Parathyroid adenoma (tissue), 2 donors: ENCODE measurements around the gene KRT40.

Experiments
- H2AFZ ChIP-seq: fragments of 300-600 bp; sonication (generic); one replicate; pipeline ENCODE4 v1.7.0; 2017; ENCODE audit warnings: antibody characterized with exemption, mild to moderate bottlenecking
- H3K27ac ChIP-seq: fragments of 300-600 bp; sonication (generic); one replicate; pipeline ENCODE4 v1.7.0; 2017
- H3K27me3 ChIP-seq: fragments of 300-600 bp; sonication (generic); one replicate; pipeline ENCODE4 v1.7.0; 2017; ENCODE audit warnings: low read length; ENCODE audit not compliant: control insufficient read depth, insufficient read depth
- H3K36me3 ChIP-seq: fragments of 300-600 bp; sonication (generic); one replicate; pipeline ENCODE4 v1.7.0; 2017; ENCODE audit warnings: low read length; ENCODE audit not compliant: control insufficient read depth, insufficient read depth
- H3K4me1 ChIP-seq: fragments of 300-600 bp; sonication (generic); one replicate; pipeline ENCODE4 v1.7.0; 2017; ENCODE audit warnings: control low read depth
- H3K4me2 ChIP-seq: fragments of 300-600 bp; sonication (generic); one replicate; pipeline ENCODE4 v1.7.0; 2017; ENCODE audit warnings: low read length
- H3K4me3 ChIP-seq: fragments of 300-600 bp; sonication (generic); one replicate; pipeline ENCODE4 v1.7.0; 2017; ENCODE audit warnings: low read depth, low read length
- H3K79me2 ChIP-seq: fragments of 300-600 bp; sonication (generic); one replicate; pipeline ENCODE4 v1.7.0; 2017; ENCODE audit warnings: control low read depth
- H3K9ac ChIP-seq: fragments of 300-600 bp; sonication (generic); one replicate; pipeline ENCODE4 v1.7.0; 2017; ENCODE audit warnings: mild to moderate bottlenecking
- H3K9me3 ChIP-seq: fragments of 300-600 bp; sonication (generic); one replicate; pipeline ENCODE4 v1.7.0; 2017; ENCODE audit warnings: low read length; ENCODE audit not compliant: control insufficient read depth
- TF ChIP-seq, protein P1 (sequence below): fragments of 300-600 bp; sonication (generic); IDR thresholded peaks from one replicate; pipeline ENCODE4 v1.7.0; 2017; ENCODE audit warnings: antibody characterized with exemption, mild to moderate bottlenecking
- donor health status: primary hyperparathyroidism.

KRT40 gene

DNA sequence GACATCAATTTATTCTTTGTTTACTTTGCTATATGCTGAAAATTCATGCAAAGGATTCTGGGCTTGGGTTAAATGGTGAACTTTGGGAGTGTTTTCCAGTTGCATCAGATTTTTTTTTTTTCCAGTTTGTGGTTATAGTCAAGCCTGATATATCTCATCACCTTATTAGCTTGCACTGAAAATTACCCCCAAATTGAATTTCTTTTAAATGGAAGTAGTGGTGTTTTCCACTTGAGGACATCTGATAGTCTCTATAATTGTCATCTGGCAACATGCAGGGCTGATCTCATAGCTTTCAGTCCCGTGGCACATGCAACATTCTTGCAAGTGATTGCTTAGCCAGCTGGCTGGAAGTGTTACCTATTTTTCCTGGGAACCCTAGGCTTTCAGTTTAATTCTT lies 29.5 kb upstream of the KRT40 start:
- no peaks in the 10 kb centered on the region for H3K4me1 ChIP-seq
- no peaks in the 10 kb centered on the region for H3K9me3 ChIP-seq
- no peak overlapping the region for H3K4me2 ChIP-seq
- no peaks in the 10 kb centered on the region for H3K36me3 ChIP-seq
- H3K9ac ChIP-seq: no peak overlapping the region
- no peak overlapping the region for H3K4me3 ChIP-seq
- H3K27me3 ChIP-seq: no peaks in the 10 kb centered on the region
- no peak overlapping the region for H3K27ac ChIP-seq
- no peaks in the 10 kb centered on the region for H3K79me2 ChIP-seq
- no peak overlapping the region for H2AFZ ChIP-seq
- TF ChIP-seq, protein P1, sequence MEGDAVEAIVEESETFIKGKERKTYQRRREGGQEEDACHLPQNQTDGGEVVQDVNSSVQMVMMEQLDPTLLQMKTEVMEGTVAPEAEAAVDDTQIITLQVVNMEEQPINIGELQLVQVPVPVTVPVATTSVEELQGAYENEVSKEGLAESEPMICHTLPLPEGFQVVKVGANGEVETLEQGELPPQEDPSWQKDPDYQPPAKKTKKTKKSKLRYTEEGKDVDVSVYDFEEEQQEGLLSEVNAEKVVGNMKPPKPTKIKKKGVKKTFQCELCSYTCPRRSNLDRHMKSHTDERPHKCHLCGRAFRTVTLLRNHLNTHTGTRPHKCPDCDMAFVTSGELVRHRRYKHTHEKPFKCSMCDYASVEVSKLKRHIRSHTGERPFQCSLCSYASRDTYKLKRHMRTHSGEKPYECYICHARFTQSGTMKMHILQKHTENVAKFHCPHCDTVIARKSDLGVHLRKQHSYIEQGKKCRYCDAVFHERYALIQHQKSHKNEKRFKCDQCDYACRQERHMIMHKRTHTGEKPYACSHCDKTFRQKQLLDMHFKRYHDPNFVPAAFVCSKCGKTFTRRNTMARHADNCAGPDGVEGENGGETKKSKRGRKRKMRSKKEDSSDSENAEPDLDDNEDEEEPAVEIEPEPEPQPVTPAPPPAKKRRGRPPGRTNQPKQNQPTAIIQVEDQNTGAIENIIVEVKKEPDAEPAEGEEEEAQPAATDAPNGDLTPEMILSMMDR: no peak

GRCh38 chr17:41013181-41013580 lies 29.1 kb upstream of the KRT40 start:
- Histone ChIP-seq H3K9ac (no peak overlapping the region), H3K27ac (no peak overlapping the region)

GRCh38 chr17:41012326-41013120 lies 28.4 kb upstream of the KRT40 start:
- Histone ChIP-seq H3K4me3 (no peak overlapping the region), H3K9ac (no peak overlapping the region), H3K27ac (no peak overlapping the region), H3K36me3 (no peaks in the 10 kb centered on the region), H3K79me2 (no peaks in the 10 kb centered on the region), H3K9me3 (no peaks in the 10 kb centered on the region), H3K4me1 (no peaks in the 10 kb centered on the region), H3K4me2 (no peak overlapping the region), H3K27me3 (no peaks in the 10 kb centered on the region), H2AFZ (no peak overlapping the region)
- TF ChIP-seq, protein P1: no peak

More at GRCh38 chr17:41013181-41013580, 29.1 kb upstream of the KRT40 start:
- Histone ChIP-seq H3K27me3 (no peaks in the 10 kb centered on the region), H3K36me3 (no peaks in the 10 kb centered on the region), H2AFZ (no peak overlapping the region), H3K4me2 (no peak overlapping the region), H3K4me3 (no peak overlapping the region), H3K4me1 (no peaks in the 10 kb centered on the region), H3K9me3 (no peaks in the 10 kb centered on the region), H3K79me2 (no peaks in the 10 kb centered on the region)
- TF ChIP-seq, protein P1: no peak

- Histone ChIP-seq H3K4me3 (no peak overlapping the region), H3K9ac (no peak overlapping the region), H3K79me2 (no peaks in the 10 kb centered on the region), H3K27me3 (no peaks in the 10 kb centered on the region), H3K9me3 (no peaks in the 10 kb centered on the region), H2AFZ (no peak overlapping the region), H3K4me1 (no peaks in the 10 kb centered on the region), H3K27ac (no peak overlapping the region), H3K36me3 (no peaks in the 10 kb centered on the region), H3K4me2 (no peak overlapping the region)
- TF ChIP-seq, protein P1: no peak
Measured at GRCh38 chr17:41010441-41010840, 26.3 kb upstream of the KRT40 start.

- Histone ChIP-seq H3K27ac (no peak overlapping the region), H2AFZ (no peak overlapping the region), H3K4me2 (no peak overlapping the region), H3K9ac (no peak overlapping the region), H3K79me2 (no peaks in the 10 kb centered on the region), H3K36me3 (no peaks in the 10 kb centered on the region), H3K9me3 (no peaks in the 10 kb centered on the region), H3K4me1 (no peaks in the 10 kb centered on the region), H3K4me3 (no peak overlapping the region), H3K27me3 (no peaks in the 10 kb centered on the region)
- TF ChIP-seq, protein P1: no peak
Measured at GRCh38 chr17:41009936-41010335, 25.8 kb upstream of the KRT40 start.
